ENCODE data around the gene ADAM10. TPM values are rescaled to one million over a fixed set of nuclear protein-coding genes. Genes with fewer than 3 reads are reported as not detected.

The ADAM10 gene
- total RNA-seq, 1 experiment from 2014 or later, result 91.3 TPM

DNA sequence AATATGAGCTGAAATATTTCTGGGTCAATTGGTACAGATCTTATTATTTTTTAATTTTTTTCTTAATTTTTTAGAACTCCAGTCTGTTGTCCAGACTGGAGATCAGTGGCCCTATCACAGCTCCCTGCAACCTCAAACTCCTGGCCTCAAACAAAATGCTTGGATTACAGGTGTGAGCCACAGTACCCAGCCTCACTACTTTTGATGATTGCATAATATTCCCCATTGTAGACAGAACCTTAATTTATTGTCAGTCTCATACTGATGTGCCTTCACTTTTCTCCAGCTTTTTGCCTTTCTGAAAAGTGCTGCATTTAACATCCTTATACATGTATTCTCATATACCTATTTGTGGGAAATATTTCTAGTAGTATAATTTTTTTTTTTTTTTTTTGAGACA lies 172.8 kb downstream of the ADAM10 start:
- no peaks in the 10 kb centered on the region for H3K36me3 ChIP-seq (ENCODE audit: low read depth, low read length)
- H4K20me1 ChIP-seq (ENCODE audit: low read length), result no peaks in the 10 kb centered on the region
- no peak overlapping the region for H3K4me3 ChIP-seq (ENCODE audit: low read length)
- no peak overlapping the region for H3K27ac ChIP-seq (ENCODE audit: low read length)
- BruUV-seq (replicated peaks), result no TSS peak
- H3F3A ChIP-seq (ENCODE audit: low read length, unreplicated experiment), result no peaks in the 10 kb centered on the region
- no peak for TF ChIP-seq EZH2phosphoT487 (IDR thresholded peaks at IDR 0.05; ENCODE audit: borderline replicate concordance, low read length)
- TF ChIP-seq EZH2 (IDR thresholded peaks at IDR 0.05; ENCODE audit: low read length, unreplicated experiment), result no peak
- TF ChIP-seq, protein P1, sequence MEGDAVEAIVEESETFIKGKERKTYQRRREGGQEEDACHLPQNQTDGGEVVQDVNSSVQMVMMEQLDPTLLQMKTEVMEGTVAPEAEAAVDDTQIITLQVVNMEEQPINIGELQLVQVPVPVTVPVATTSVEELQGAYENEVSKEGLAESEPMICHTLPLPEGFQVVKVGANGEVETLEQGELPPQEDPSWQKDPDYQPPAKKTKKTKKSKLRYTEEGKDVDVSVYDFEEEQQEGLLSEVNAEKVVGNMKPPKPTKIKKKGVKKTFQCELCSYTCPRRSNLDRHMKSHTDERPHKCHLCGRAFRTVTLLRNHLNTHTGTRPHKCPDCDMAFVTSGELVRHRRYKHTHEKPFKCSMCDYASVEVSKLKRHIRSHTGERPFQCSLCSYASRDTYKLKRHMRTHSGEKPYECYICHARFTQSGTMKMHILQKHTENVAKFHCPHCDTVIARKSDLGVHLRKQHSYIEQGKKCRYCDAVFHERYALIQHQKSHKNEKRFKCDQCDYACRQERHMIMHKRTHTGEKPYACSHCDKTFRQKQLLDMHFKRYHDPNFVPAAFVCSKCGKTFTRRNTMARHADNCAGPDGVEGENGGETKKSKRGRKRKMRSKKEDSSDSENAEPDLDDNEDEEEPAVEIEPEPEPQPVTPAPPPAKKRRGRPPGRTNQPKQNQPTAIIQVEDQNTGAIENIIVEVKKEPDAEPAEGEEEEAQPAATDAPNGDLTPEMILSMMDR (conservative IDR thresholded peaks at IDR 0.05; ENCODE audit: low read depth, low read length), result no peak
- POLR2A ChIA-PET (ENCODE audit: unreplicated experiment), result no interaction called here
- CTCF ChIA-PET, result no interaction called here
- no peaks in the 10 kb centered on the region for H3K4me1 ChIP-seq (ENCODE audit: insufficient read depth, low read length)
- H3K9me3 ChIP-seq (ENCODE audit: low read length), result no peaks in the 10 kb centered on the region
- intact Hi-C loops (cut with micrococcal nuclease), result no loop called here
- no peaks in the 10 kb centered on the region for H3K9me2 ChIP-seq (replicated peaks; ENCODE audit: low read length)
- H3K27me3 ChIP-seq (ENCODE audit: low read length), result no peaks in the 10 kb centered on the region
- no peak for ATAC-seq
- no peaks in the 10 kb centered on the region for H3K79me2 ChIP-seq (ENCODE audit: low read length)
- H3K9ac ChIP-seq (ENCODE audit: low read length), result no peak overlapping the region
- DNase-seq, result no peak
- H2AFZ ChIP-seq (ENCODE audit: low read length), result no peak overlapping the region
- H3K4me2 ChIP-seq (ENCODE audit: low read length), result no peak overlapping the region

DNA sequence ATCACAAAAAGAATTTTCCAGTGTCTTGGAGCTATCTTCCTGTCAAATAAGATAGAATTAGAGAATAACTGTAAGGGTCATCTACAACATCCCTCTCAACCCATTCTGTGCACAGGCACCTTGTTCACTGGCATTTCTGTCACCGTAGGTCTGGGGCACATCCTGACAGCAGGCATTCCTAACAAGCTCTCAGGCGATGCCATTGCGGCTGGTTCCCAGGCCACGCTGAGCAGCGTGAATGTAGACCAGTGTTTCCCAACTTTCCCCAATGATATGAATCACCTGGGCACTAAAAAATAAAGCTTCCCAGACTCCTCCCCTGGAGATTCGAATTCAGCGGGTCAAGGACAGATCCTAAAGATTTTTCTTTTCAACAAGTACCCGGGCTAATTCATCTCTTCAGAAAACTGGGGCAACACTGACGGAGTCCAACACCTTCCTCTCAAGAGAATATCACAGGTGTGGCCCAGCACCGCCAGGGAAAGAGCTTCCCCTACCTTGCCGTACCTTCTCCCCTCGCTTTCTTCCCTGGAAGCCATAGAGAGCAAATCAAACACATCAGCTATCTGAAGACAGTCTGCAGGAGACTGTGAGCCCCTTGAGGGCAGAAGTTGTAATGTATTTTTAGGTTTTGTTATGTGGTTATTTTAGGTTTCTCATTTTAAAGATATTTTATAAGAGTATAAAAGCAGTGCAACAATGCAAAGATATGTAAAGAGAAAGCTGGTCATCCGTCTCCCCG lies 174.3 kb downstream of the ADAM10 start:
- TF ChIP-seq EZH2phosphoT487 (IDR thresholded peaks at IDR 0.05; ENCODE audit: borderline replicate concordance, low read length) (no peak), EZH2 (IDR thresholded peaks at IDR 0.05; ENCODE audit: low read length, unreplicated experiment) (no peak)
- TF ChIP-seq, protein P1 (conservative IDR thresholded peaks at IDR 0.05; ENCODE audit: low read depth, low read length), result no peak
- CTCF ChIA-PET, result no interaction called here
- intact Hi-C loops (cut with micrococcal nuclease), result no loop called here
- no peak for DNase-seq
- POLR2A ChIA-PET (ENCODE audit: unreplicated experiment), result interaction anchor here (0.6 kb wide), 1 partner anchor 10 kb away, joined by 3 read pairs; no protein-coding TSS in a partner anchor
- Histone ChIP-seq H3F3A (ENCODE audit: low read length, unreplicated experiment) (no peaks in the 10 kb centered on the region), H2AFZ (ENCODE audit: low read length) (no peak overlapping the region), H3K4me1 (ENCODE audit: insufficient read depth, low read length) (no peaks in the 10 kb centered on the region), H3K9me3 (ENCODE audit: low read length) (no peaks in the 10 kb centered on the region), H4K20me1 (ENCODE audit: low read length) (no peaks in the 10 kb centered on the region), H3K27me3 (ENCODE audit: low read length) (no peaks in the 10 kb centered on the region), H3K4me3 (ENCODE audit: low read length) (no peak overlapping the region), H3K9me2 (replicated peaks; ENCODE audit: low read length) (no peaks in the 10 kb centered on the region), H3K27ac (ENCODE audit: low read length) (no peak overlapping the region), H3K4me2 (ENCODE audit: low read length) (no peak overlapping the region), H3K79me2 (ENCODE audit: low read length) (no peaks in the 10 kb centered on the region), H3K9ac (ENCODE audit: low read length) (no peak overlapping the region), H3K36me3 (ENCODE audit: low read depth, low read length) (no peaks in the 10 kb centered on the region)
- BruUV-seq (replicated peaks), result no TSS peak
- no peak for ATAC-seq

DNA sequence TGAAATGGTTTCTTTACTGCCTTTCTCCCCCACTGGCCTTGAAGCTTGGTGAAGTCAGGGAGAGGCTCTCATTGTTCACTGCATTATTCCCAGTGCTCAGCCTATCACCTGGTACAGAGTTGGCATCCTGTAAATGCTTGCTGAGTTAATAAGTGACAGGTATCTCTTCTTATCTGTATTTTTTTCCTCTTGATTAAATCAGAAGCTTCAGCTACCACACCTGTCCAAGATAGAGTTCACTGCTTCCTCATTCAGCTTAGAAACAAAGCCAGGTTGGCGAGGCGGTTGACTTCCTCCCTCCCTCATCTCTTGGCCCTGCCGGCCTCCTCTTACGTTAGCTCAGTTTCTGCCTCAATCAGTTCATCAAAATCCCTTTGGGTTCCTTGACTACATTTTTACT lies 174.9 kb downstream of the ADAM10 start:
- no peaks in the 10 kb centered on the region for H3K79me2 ChIP-seq (ENCODE audit: low read length)
- POLR2A ChIA-PET (ENCODE audit: unreplicated experiment), result no interaction called here
- no peaks in the 10 kb centered on the region for H3K4me1 ChIP-seq (ENCODE audit: insufficient read depth, low read length)
- no peak for ATAC-seq
- intact Hi-C loops (cut with micrococcal nuclease), result no loop called here
- H2AFZ ChIP-seq (ENCODE audit: low read length), result no peak overlapping the region
- H3K4me3 ChIP-seq (ENCODE audit: low read length), result no peak overlapping the region
- no peaks in the 10 kb centered on the region for H3K9me2 ChIP-seq (replicated peaks; ENCODE audit: low read length)
- no peaks in the 10 kb centered on the region for H3K36me3 ChIP-seq (ENCODE audit: low read depth, low read length)
- no peaks in the 10 kb centered on the region for H3K9me3 ChIP-seq (ENCODE audit: low read length)
- TF ChIP-seq, protein P1 (conservative IDR thresholded peaks at IDR 0.05; ENCODE audit: low read depth, low read length), result no peak
- no peak for TF ChIP-seq EZH2phosphoT487 (IDR thresholded peaks at IDR 0.05; ENCODE audit: borderline replicate concordance, low read length)
- TF ChIP-seq EZH2 (IDR thresholded peaks at IDR 0.05; ENCODE audit: low read length, unreplicated experiment), result no peak
- H3K4me2 ChIP-seq (ENCODE audit: low read length), result no peak overlapping the region
- BruUV-seq (replicated peaks), result no TSS peak
- no peak overlapping the region for H3K27ac ChIP-seq (ENCODE audit: low read length)
- H3K27me3 ChIP-seq (ENCODE audit: low read length), result no peaks in the 10 kb centered on the region
- H3K9ac ChIP-seq (ENCODE audit: low read length), result no peak overlapping the region
- no peaks in the 10 kb centered on the region for H4K20me1 ChIP-seq (ENCODE audit: low read length)
- CTCF ChIA-PET, result no interaction called here
- H3F3A ChIP-seq (ENCODE audit: low read length, unreplicated experiment), result no peaks in the 10 kb centered on the region
- DNase-seq, result no peak

All from PC-3 (cell line).